PC-3 (cell line): ENCODE measurements around the gene ZFP3. TPM values are rescaled to one million over a fixed set of nuclear protein-coding genes. Genes with fewer than 3 reads are reported as not detected.
"Not testable (repeated sequence)": the region's sequence is repeated elsewhere in the genome, so short reads cannot be mapped to it uniquely, and the experiment has no call there.

Source experiments
- ATAC-seq: fragments of 200-7000 bp; cut with Tn5 transposase; 2 replicates; pipeline ENCODE4 v1.9.1; 2020; ENCODE audit warnings: mild to moderate bottlenecking, moderate library complexity
- BruUV-seq: library from RNA; stranded (reverse); fragments of 400-500 nt; replicated peaks from 2 replicates; lab custom pipeline; 2021; lab: Mats Ljungman, UMichigan
- CTCF ChIA-PET: fragments of 300-600 bp; sonication (Branson Sonifier 250); formaldehyde crosslinking; loops from one replicate; lab custom pipeline; 2022; ENCODE audit warnings: antibody characterized with exemption; lab: Charles Lee
- POLR2A ChIA-PET: fragments of 300-600 bp; sonication (Branson Sonifier 250); formaldehyde crosslinking; loops from one replicate; lab custom pipeline; 2022; ENCODE audit warnings: antibody characterized with exemption; ENCODE audit not compliant: unreplicated experiment; lab: Charles Lee
- DNase-seq: peaks from one replicate; pipeline ENCODE4 v3.0.0-alpha.2; 2015
- H2AFZ ChIP-seq: fragments of 300-600 bp; sonication (generic); 2 replicates; pipeline ENCODE4 v1.6.0; 2016; ENCODE audit warnings: antibody characterized with exemption, low read length
- H3F3A ChIP-seq: fragments of 300-600 bp; sonication (generic); one replicate; pipeline ENCODE4 v1.6.0; 2017; ENCODE audit warnings: antibody characterized with exemption, low read length, control low read depth, mild to moderate bottlenecking; ENCODE audit not compliant: unreplicated experiment
- H3K27ac ChIP-seq: fragments of 300-600 bp; sonication (generic); 2 replicates; pipeline ENCODE4 v1.5.1; 2016; ENCODE audit warnings: mild to moderate bottlenecking, low read length
- H3K27me3 ChIP-seq: fragments of 300-600 bp; sonication (generic); 2 replicates; pipeline ENCODE4 v1.6.1; 2016; ENCODE audit warnings: low read length, mixed read lengths
- H3K36me3 ChIP-seq: fragments of 300-600 bp; sonication (generic); 2 replicates; pipeline ENCODE4 v1.6.1; 2016; ENCODE audit warnings: low read depth, mixed run types, low read length, mixed read lengths
- H3K4me1 ChIP-seq: fragments of 300-600 bp; sonication (generic); 2 replicates; pipeline ENCODE4 v1.5.1; 2016; ENCODE audit warnings: low read length; ENCODE audit not compliant: insufficient read depth
- H3K4me2 ChIP-seq: fragments of 300-600 bp; sonication (generic); 2 replicates; pipeline ENCODE4 v1.6.0; 2016; ENCODE audit warnings: low read length
- H3K4me3 ChIP-seq: fragments of 300-600 bp; sonication (generic); 2 replicates; pipeline ENCODE4 v1.5.1; 2016; ENCODE audit warnings: mild to moderate bottlenecking, low read length, mixed read lengths
- H3K79me2 ChIP-seq: fragments of 300-600 bp; sonication (generic); 2 replicates; pipeline ENCODE4 v1.6.1; 2017; ENCODE audit warnings: low read length, mixed read lengths
- H3K9ac ChIP-seq: fragments of 300-600 bp; sonication (generic); 2 replicates; pipeline ENCODE4 v1.6.0; 2016; ENCODE audit warnings: mild to moderate bottlenecking, low read length
- H3K9me2 ChIP-seq: fragments of 300-600 bp; sonication (generic); replicated peaks from 2 replicates; pipeline ENCODE4 v1.6.1; 2016; ENCODE audit warnings: mixed run types, low read length, mixed read lengths
- H3K9me3 ChIP-seq: fragments of 300-600 bp; sonication (generic); 2 replicates; pipeline ENCODE4 v1.6.1; 2016; ENCODE audit warnings: low read length, mixed read lengths
- H4K20me1 ChIP-seq: fragments of 300-600 bp; sonication (generic); 2 replicates; pipeline ENCODE4 v1.6.1; 2016; ENCODE audit warnings: low read length, mixed read lengths
- EZH2 ChIP-seq: fragments of 300-600 bp; sonication (generic); IDR thresholded peaks from one replicate; pipeline ENCODE4 v1.6.1; 2017; ENCODE audit warnings: antibody characterized with exemption, mild to moderate bottlenecking, low read length; ENCODE audit not compliant: unreplicated experiment
- EZH2phosphoT487 ChIP-seq: fragments of 300-600 bp; sonication (generic); IDR thresholded peaks from 2 replicates; pipeline ENCODE4 v1.6.1; 2018; ENCODE audit warnings: mild to moderate bottlenecking, antibody characterized with exemption, low read length, borderline replicate concordance
- intact Hi-C: fragments of 100-400 bp; cut with micrococcal nuclease; formaldehyde crosslinking; loops from 2 replicates; pipeline ENCODE4 v1.9.0; 2023
- total RNA-seq: library from RNA; depleted of rRNA; stranded (reverse); fragments of >200 nt; gene quantifications from 2 replicates; pipeline ENCODE4 v1.2.3, GENCODE V29; 2014
- TF ChIP-seq, protein P1 (sequence below): fragments of 300-600 bp; sonication (generic); conservative IDR thresholded peaks from 2 replicates; pipeline ENCODE4 v1.5.1; 2017; ENCODE audit warnings: antibody characterized with exemption, low read depth, mild to moderate bottlenecking, low read length

Gene ZFP3
- total RNA-seq, 1 experiment from 2014 or later, result 0.84 TPM

DNA sequence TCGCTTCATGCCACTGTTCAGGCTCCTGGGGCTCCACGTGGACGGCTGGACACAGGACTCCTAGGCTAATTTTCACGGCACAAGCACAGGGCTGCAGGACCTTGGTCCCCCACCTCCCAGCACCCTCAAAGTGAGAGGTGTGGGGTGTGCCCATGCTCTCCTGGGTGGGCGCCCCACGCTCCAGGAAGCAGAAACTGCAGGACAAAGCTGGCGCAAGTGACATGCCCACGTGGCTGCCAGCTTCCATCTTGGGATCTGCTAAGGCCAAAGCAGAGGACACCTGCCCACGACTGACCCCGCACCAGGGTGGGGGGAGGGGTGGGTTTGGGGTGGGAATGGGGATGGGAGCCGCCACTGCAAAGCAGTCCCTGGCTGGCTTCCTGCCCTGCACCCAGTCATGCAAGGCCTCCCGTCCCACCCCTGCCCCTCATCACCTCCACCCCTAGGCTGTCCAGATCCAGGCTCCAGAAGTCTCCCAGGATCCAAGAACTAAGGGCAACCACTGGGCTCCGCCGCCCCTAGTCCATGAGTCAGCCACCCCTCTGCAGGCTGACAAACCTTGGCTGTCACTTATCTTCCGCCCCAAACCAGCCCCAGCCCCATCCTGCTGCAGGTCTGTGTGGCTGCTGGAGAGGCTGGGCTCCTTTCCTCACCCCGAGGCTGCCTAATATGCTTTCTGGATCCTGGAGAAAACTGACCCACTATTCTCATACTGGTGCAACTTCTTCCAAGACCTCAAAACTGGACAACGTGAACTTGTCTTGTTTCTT, 48.6 kb downstream of the ZFP3 start:
- ChIA-PET CTCF (no interaction called here), POLR2A (no interaction called here)
- no peaks in the 10 kb centered on the region for H3K4me1 ChIP-seq
- no peaks in the 10 kb centered on the region for H3K9me3 ChIP-seq
- H3K9me2 ChIP-seq, result no peaks in the 10 kb centered on the region
- no peaks in the 10 kb centered on the region for H3F3A ChIP-seq
- H3K27me3 ChIP-seq, result no peaks in the 10 kb centered on the region
- intact Hi-C loops, result no loop called here
- no peak overlapping the region for H3K27ac ChIP-seq
- no peak overlapping the region for H3K9ac ChIP-seq
- TF ChIP-seq EZH2phosphoT487, result no peak
- TF ChIP-seq, protein P1, sequence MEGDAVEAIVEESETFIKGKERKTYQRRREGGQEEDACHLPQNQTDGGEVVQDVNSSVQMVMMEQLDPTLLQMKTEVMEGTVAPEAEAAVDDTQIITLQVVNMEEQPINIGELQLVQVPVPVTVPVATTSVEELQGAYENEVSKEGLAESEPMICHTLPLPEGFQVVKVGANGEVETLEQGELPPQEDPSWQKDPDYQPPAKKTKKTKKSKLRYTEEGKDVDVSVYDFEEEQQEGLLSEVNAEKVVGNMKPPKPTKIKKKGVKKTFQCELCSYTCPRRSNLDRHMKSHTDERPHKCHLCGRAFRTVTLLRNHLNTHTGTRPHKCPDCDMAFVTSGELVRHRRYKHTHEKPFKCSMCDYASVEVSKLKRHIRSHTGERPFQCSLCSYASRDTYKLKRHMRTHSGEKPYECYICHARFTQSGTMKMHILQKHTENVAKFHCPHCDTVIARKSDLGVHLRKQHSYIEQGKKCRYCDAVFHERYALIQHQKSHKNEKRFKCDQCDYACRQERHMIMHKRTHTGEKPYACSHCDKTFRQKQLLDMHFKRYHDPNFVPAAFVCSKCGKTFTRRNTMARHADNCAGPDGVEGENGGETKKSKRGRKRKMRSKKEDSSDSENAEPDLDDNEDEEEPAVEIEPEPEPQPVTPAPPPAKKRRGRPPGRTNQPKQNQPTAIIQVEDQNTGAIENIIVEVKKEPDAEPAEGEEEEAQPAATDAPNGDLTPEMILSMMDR, result no peak
- no peak for TF ChIP-seq EZH2
- H4K20me1 ChIP-seq, result no peaks in the 10 kb centered on the region
- ATAC-seq, result no peak
- no TSS peak for BruUV-seq
- H3K4me3 ChIP-seq, result no peak overlapping the region
- H3K4me2 ChIP-seq, result no peak overlapping the region
- DNase-seq, result no peak
- no peaks in the 10 kb centered on the region for H3K36me3 ChIP-seq
- no peaks in the 10 kb centered on the region for H3K79me2 ChIP-seq
- H2AFZ ChIP-seq, result no peak overlapping the region

DNA sequence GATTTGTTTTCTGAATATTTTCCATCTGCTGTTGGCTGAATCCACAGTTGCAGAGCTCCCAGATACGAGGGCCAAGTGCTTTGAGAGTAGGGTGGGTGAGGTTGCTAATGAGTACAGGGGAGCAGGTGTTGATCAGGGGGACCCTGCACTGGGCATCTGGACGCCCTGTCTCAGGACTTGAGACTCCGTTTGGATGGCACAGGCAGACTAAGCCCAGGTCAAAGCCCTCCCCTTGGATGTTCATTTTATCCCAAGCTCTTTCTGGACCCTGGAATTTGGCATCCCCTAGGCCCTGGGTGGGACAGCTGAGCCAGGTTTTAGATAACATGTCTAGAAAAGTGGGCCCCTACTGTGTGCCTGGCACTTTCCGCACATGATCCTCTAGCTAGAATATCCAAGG, 49.6 kb downstream of the ZFP3 start:
- no peaks in the 10 kb centered on the region for H3F3A ChIP-seq
- no peaks in the 10 kb centered on the region for H3K4me1 ChIP-seq
- H3K4me2 ChIP-seq, result no peak overlapping the region
- no peaks in the 10 kb centered on the region for H4K20me1 ChIP-seq
- BruUV-seq, result no TSS peak
- no peak for ATAC-seq
- H3K79me2 ChIP-seq, result no peaks in the 10 kb centered on the region
- H3K9me3 ChIP-seq, result no peaks in the 10 kb centered on the region
- no peak overlapping the region for H2AFZ ChIP-seq
- CTCF ChIA-PET, result no interaction called here
- no peak overlapping the region for H3K27ac ChIP-seq
- H3K27me3 ChIP-seq, result no peaks in the 10 kb centered on the region
- TF ChIP-seq EZH2phosphoT487 (no peak), EZH2 (no peak)
- TF ChIP-seq, protein P1, result no peak
- H3K36me3 ChIP-seq, result no peaks in the 10 kb centered on the region
- no peak for DNase-seq
- POLR2A ChIA-PET, result no interaction called here
- no peaks in the 10 kb centered on the region for H3K9me2 ChIP-seq
- H3K4me3 ChIP-seq, result no peak overlapping the region
- intact Hi-C loops, result no loop called here
- H3K9ac ChIP-seq, result no peak overlapping the region

DNA sequence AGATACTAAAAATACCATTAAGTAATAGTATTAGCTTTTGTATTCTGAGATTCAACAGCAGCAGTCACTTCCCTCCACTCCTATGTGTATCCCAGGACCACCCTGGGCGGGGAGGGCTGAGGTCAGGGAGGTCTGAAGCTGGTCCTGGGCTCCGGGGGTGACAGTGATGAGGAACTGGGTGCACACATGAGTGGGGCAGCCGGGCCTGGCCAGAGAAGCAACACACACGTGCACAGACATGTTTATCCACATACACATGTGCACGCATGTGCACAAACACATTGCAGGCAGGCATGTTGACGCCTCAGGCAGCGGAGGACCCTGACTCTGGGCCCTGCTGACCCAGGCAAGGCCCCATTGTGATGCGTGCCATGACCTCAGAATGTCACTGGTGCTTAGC, 50.1 kb downstream of the ZFP3 start:
- H3F3A ChIP-seq, H3K4me3 ChIP-seq, intact Hi-C loops, DNase-seq, POLR2A ChIA-PET, H3K9ac ChIP-seq, CTCF ChIA-PET, BruUV-seq, H3K9me2 ChIP-seq, H2AFZ ChIP-seq, H3K27ac ChIP-seq, H3K4me2 ChIP-seq, H3K79me2 ChIP-seq, H3K27me3 ChIP-seq, H3K9me3 ChIP-seq, H4K20me1 ChIP-seq, H3K36me3 ChIP-seq, ATAC-seq, H3K4me1 ChIP-seq: not testable (repeated sequence)
